ENCODE measurements around the gene PPFIA3.

PPFIA3 gene

GRCh38 chr19:49106648-49107135 is 12.7 kb upstream of the PPFIA3 start:
- H3K27me3 ChIP-seq (replicated peaks; ENCODE audit: control insufficient read depth, insufficient read depth, low read length): no peaks in the 10 kb centered on the region
- no peak for DNase-seq (ENCODE audit: extremely low read depth, insufficient read length)
- peak; percentile 83 for TF ChIP-seq CTCF (IDR thresholded peaks at IDR 0.05; ENCODE audit: insufficient read depth, low read length, poor library complexity, severe bottlenecking)
- peaks cover 46% of the 10 kb centered on the region for H3K36me3 ChIP-seq (ENCODE audit: control insufficient read depth, insufficient read depth, low read length)
- no peak overlapping the region for H3K4me3 ChIP-seq (replicated peaks; ENCODE audit: low read depth, low read length)

- peaks cover 43% of the 10 kb centered on the region for H3K36me3 ChIP-seq (ENCODE audit: control insufficient read depth, insufficient read depth, low read length)
- no peak overlapping the region for H3K4me3 ChIP-seq (replicated peaks; ENCODE audit: low read depth, low read length)
- DNase-seq (ENCODE audit: extremely low read depth, insufficient read length): no peak
These were observed 11.5 kb upstream of the PPFIA3 start for GRCh38 chr19:49107625-49108459.

GRCh38 chr19:49109051-49109450 is 10.3 kb upstream of the PPFIA3 start:
- peaks cover 35% of the 10 kb centered on the region for H3K36me3 ChIP-seq (ENCODE audit: control insufficient read depth, insufficient read depth, low read length)
- H3K27me3 ChIP-seq (replicated peaks; ENCODE audit: control insufficient read depth, insufficient read depth, low read length): no peaks in the 10 kb centered on the region
- DNase-seq (ENCODE audit: extremely low read depth, insufficient read length): no peak
- H3K4me3 ChIP-seq (replicated peaks; ENCODE audit: low read depth, low read length): no peak overlapping the region
- TF ChIP-seq CTCF (IDR thresholded peaks at IDR 0.05; ENCODE audit: insufficient read depth, low read length, poor library complexity, severe bottlenecking): no peak

More at GRCh38 chr19:49107625-49108459, 11.5 kb upstream of the PPFIA3 start:
- no peaks in the 10 kb centered on the region for H3K27me3 ChIP-seq (replicated peaks; ENCODE audit: control insufficient read depth, insufficient read depth, low read length)
- no peak for TF ChIP-seq CTCF (IDR thresholded peaks at IDR 0.05; ENCODE audit: insufficient read depth, low read length, poor library complexity, severe bottlenecking)

- TF ChIP-seq CTCF (IDR thresholded peaks at IDR 0.05; ENCODE audit: insufficient read depth, low read length, poor library complexity, severe bottlenecking): no peak
- Histone ChIP-seq H3K27me3 (replicated peaks; ENCODE audit: control insufficient read depth, insufficient read depth, low read length) (no peaks in the 10 kb centered on the region), H3K4me3 (replicated peaks; ENCODE audit: low read depth, low read length) (no peak overlapping the region), H3K36me3 (ENCODE audit: control insufficient read depth, insufficient read depth, low read length) (peaks cover 31% of the 10 kb centered on the region)
- no peak for DNase-seq (ENCODE audit: extremely low read depth, insufficient read length)
These were observed 9.6 kb upstream of the PPFIA3 start for GRCh38 chr19:49109569-49110233.

- DNase-seq (ENCODE audit: extremely low read depth, insufficient read length): no peak
- Histone ChIP-seq H3K36me3 (ENCODE audit: control insufficient read depth, insufficient read depth, low read length) (peaks cover 26% of the 10 kb centered on the region), H3K27me3 (replicated peaks; ENCODE audit: control insufficient read depth, insufficient read depth, low read length) (no peaks in the 10 kb centered on the region), H3K4me3 (replicated peaks; ENCODE audit: low read depth, low read length) (no peak overlapping the region)
- TF ChIP-seq CTCF (IDR thresholded peaks at IDR 0.05; ENCODE audit: insufficient read depth, low read length, poor library complexity, severe bottlenecking): no peak
These were observed 8.8 kb upstream of the PPFIA3 start for GRCh38 chr19:49110567-49110966.
